ENCODE data around the gene SAXO2.
"Not testable (repeated sequence)": the region's sequence is repeated elsewhere in the genome, so short reads cannot be mapped to it uniquely, and the experiment has no call there.

SAXO2 gene

GRCh38 chr15:82239685-82240391 lies 22.8 kb upstream of the SAXO2 start:
- ChIA-PET POLR2A (no interaction called here), CTCF (interaction anchor here (1.0 kb wide), 1 partner anchor 25 kb away, joined by 3 read pairs; no protein-coding TSS in a partner anchor)
- no peak for DNase-seq
- Histone ChIP-seq H3K9me3 (ENCODE audit: control extremely low read depth in 1 of 5, control insufficient read depth in 4 of 5, insufficient read depth in 2 of 5, low read depth in 1 of 5, low read length in 4 of 5) (no peaks in the 10 kb centered on the region), H3K4me1 (ENCODE audit: control extremely low read depth in 1 of 4, control insufficient read depth in 4 of 4, insufficient read depth in 4 of 4, low read length in 3 of 4) (no peaks in the 10 kb centered on the region), H3K27me3 (replicated peaks in 2 of 5; ENCODE audit: control insufficient read depth in 4 of 5, insufficient read depth in 5 of 5, low read length in 4 of 5) (no peaks in the 10 kb centered on the region), H3K36me3 (ENCODE audit: control insufficient read depth in 4 of 4, insufficient read depth in 4 of 4, low read length in 3 of 4) (peaks cover 5 to 24% (median 17%) of the 10 kb centered on the region in 4 experiments), H3K27ac (ENCODE audit: insufficient read depth in 1 of 2, low read depth in 1 of 2, low read length in 2 of 2, poor library complexity in 1 of 2, severe bottlenecking in 2 of 2) (no peak overlapping the region), H3K4me3 (ENCODE audit: control insufficient read depth in 1 of 7, extremely low read depth in 1 of 7, insufficient read depth in 4 of 7, low read depth in 2 of 7, low read length in 6 of 7) (no peak overlapping the region)
- 93% methylated on average over 2 of the region's 5 CpGs for WGBS (ENCODE audit: insufficient coverage)

DNA sequence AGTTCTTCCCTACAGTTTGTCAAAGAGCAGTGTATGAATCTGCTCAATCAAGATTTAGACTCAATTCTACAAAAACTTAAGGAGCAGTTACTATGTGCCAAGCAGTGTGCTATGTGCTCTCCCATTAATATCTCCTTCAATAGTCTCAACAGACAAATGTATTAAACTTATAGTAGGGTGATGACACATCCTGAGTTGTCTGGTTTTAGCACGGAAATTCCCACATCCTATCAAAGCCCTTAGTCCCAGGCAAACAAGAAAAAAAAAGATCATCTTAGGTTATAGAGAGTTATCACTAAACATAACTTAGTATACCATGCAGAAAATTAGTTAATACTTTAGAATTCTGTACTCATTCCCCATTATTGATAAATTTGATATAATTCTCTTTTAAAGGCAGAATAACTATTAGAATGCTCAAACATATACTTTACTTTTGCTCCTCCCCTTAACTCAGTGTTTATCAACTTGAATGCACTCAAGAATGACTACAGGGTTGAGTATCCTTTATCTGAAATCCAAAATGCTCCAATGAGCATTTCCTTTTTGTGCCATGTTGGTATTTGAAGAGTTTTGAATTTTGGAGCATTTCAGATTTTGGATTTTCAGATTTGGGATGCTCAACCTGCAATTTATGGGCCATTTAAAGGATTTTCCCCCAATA lies 20.6 kb upstream of the SAXO2 start:
- no CpG with 5 or more reads among the region's 1 CpG for WGBS (ENCODE audit: insufficient coverage)
- H3K4me3 ChIP-seq (ENCODE audit: control insufficient read depth in 1 of 7, extremely low read depth in 1 of 7, insufficient read depth in 4 of 7, low read depth in 2 of 7, low read length in 6 of 7); H3K27ac ChIP-seq (ENCODE audit: insufficient read depth in 1 of 2, low read depth in 1 of 2, low read length in 2 of 2, poor library complexity in 1 of 2, severe bottlenecking in 2 of 2); CTCF ChIA-PET; DNase-seq; POLR2A ChIA-PET; H3K27me3 ChIP-seq (replicated peaks in 2 of 5; ENCODE audit: control insufficient read depth in 4 of 5, insufficient read depth in 5 of 5, low read length in 4 of 5); H3K4me1 ChIP-seq (ENCODE audit: control extremely low read depth in 1 of 4, control insufficient read depth in 4 of 4, insufficient read depth in 4 of 4, low read length in 3 of 4); H3K9me3 ChIP-seq (ENCODE audit: control extremely low read depth in 1 of 5, control insufficient read depth in 4 of 5, insufficient read depth in 2 of 5, low read depth in 1 of 5, low read length in 4 of 5): not testable (repeated sequence)
- H3K36me3 ChIP-seq (ENCODE audit: control insufficient read depth in 4 of 4, insufficient read depth in 4 of 4, low read length in 3 of 4): peaks cover 5 to 26% (median 16%) of the 10 kb centered on the region in 4 experiments

GRCh38 chr15:82243644-82244043 lies 19.0 kb upstream of the SAXO2 start:
- CTCF ChIA-PET: not testable (repeated sequence)

DNA sequence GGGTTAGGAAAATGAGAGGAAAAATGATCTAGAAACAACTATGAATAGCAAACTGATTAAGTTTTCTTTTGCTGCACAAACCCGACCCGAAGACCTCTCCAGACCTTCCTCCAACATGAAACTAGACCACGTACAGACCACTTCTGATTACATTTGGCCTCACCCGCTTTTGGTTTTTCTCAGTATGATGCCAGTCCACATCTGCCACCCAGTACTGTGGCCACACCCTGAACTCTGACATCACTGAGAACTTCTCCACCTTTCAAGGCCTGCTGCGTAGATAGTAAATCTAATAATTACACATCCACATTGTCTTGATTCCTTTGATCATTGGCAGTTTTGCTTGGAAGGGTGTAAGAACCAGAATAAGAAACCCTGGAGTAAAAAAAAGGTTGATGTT lies 16.7 kb upstream of the SAXO2 start:
- CTCF ChIA-PET; H3K9me3 ChIP-seq (ENCODE audit: control extremely low read depth in 1 of 5, control insufficient read depth in 4 of 5, insufficient read depth in 2 of 5, low read depth in 1 of 5, low read length in 4 of 5): not testable (repeated sequence)
- 98% methylated on average over 4 of the region's 5 CpGs for WGBS (ENCODE audit: insufficient coverage)

More at GRCh38 chr15:82243644-82244043, 19.0 kb upstream of the SAXO2 start:
- H3K27me3 ChIP-seq (replicated peaks in 2 of 5; ENCODE audit: control insufficient read depth in 4 of 5, insufficient read depth in 5 of 5, low read length in 4 of 5); H3K4me3 ChIP-seq (ENCODE audit: control insufficient read depth in 1 of 7, extremely low read depth in 1 of 7, insufficient read depth in 4 of 7, low read depth in 2 of 7, low read length in 6 of 7); H3K27ac ChIP-seq (ENCODE audit: insufficient read depth in 1 of 2, low read depth in 1 of 2, low read length in 2 of 2, poor library complexity in 1 of 2, severe bottlenecking in 2 of 2); H3K9me3 ChIP-seq (ENCODE audit: control extremely low read depth in 1 of 5, control insufficient read depth in 4 of 5, insufficient read depth in 2 of 5, low read depth in 1 of 5, low read length in 4 of 5); DNase-seq; POLR2A ChIA-PET; H3K4me1 ChIP-seq (ENCODE audit: control extremely low read depth in 1 of 4, control insufficient read depth in 4 of 4, insufficient read depth in 4 of 4, low read length in 3 of 4): not testable (repeated sequence)
- no CpG with 5 or more reads among the region's 5 CpGs for WGBS (ENCODE audit: insufficient coverage)
- H3K36me3 ChIP-seq (ENCODE audit: control insufficient read depth in 4 of 4, insufficient read depth in 4 of 4, low read length in 3 of 4): peaks cover 5 to 29% (median 13%) of the 10 kb centered on the region in 4 experiments

GRCh38 chr15:82248261-82248660 lies 14.4 kb upstream of the SAXO2 start:
- WGBS (ENCODE audit: insufficient coverage): no CpG with 5 or more reads among the region's 3 CpGs
- H3K9me3 ChIP-seq (ENCODE audit: control extremely low read depth in 1 of 5, control insufficient read depth in 4 of 5, insufficient read depth in 2 of 5, low read depth in 1 of 5, low read length in 4 of 5); H3K27me3 ChIP-seq (replicated peaks in 2 of 5; ENCODE audit: control insufficient read depth in 4 of 5, insufficient read depth in 5 of 5, low read length in 4 of 5); DNase-seq; H3K27ac ChIP-seq (ENCODE audit: insufficient read depth in 1 of 2, low read depth in 1 of 2, low read length in 2 of 2, poor library complexity in 1 of 2, severe bottlenecking in 2 of 2); POLR2A ChIA-PET; H3K4me3 ChIP-seq (ENCODE audit: control insufficient read depth in 1 of 7, extremely low read depth in 1 of 7, insufficient read depth in 4 of 7, low read depth in 2 of 7, low read length in 6 of 7); H3K4me1 ChIP-seq (ENCODE audit: control extremely low read depth in 1 of 4, control insufficient read depth in 4 of 4, insufficient read depth in 4 of 4, low read length in 3 of 4): not testable (repeated sequence)
- peaks cover 0 to 17% (median 6%) of the 10 kb centered on the region in 4 experiments for H3K36me3 ChIP-seq (ENCODE audit: control insufficient read depth in 4 of 4, insufficient read depth in 4 of 4, low read length in 3 of 4)
- CTCF ChIA-PET: interaction anchor here (0.9 kb wide), 1 partner anchor 11 kb away, joined by 4 read pairs; no protein-coding TSS in a partner anchor

More for the DNA sequence above, 16.7 kb upstream of the SAXO2 start:
- POLR2A ChIA-PET: interaction anchor here (1.0 kb wide), 1 partner anchor 12 kb away, joined by 4 read pairs; no protein-coding TSS in a partner anchor
- H3K4me3 ChIP-seq (ENCODE audit: control insufficient read depth in 1 of 7, extremely low read depth in 1 of 7, insufficient read depth in 4 of 7, low read depth in 2 of 7, low read length in 6 of 7); H3K27ac ChIP-seq (ENCODE audit: insufficient read depth in 1 of 2, low read depth in 1 of 2, low read length in 2 of 2, poor library complexity in 1 of 2, severe bottlenecking in 2 of 2); H3K27me3 ChIP-seq (replicated peaks in 2 of 5; ENCODE audit: control insufficient read depth in 4 of 5, insufficient read depth in 5 of 5, low read length in 4 of 5); H3K4me1 ChIP-seq (ENCODE audit: control extremely low read depth in 1 of 4, control insufficient read depth in 4 of 4, insufficient read depth in 4 of 4, low read length in 3 of 4); DNase-seq; H3K36me3 ChIP-seq (ENCODE audit: control insufficient read depth in 4 of 4, insufficient read depth in 4 of 4, low read length in 3 of 4): not testable (repeated sequence)

- H3K27ac ChIP-seq (ENCODE audit: insufficient read depth in 1 of 2, low read depth in 1 of 2, low read length in 2 of 2, poor library complexity in 1 of 2, severe bottlenecking in 2 of 2): peak overlapping the region in 1 of 2 experiments; percentile 75
- WGBS (ENCODE audit: insufficient coverage): 4% methylated on average over 9 of the region's 19 CpGs
- POLR2A ChIA-PET; H3K9me3 ChIP-seq (ENCODE audit: control extremely low read depth in 1 of 5, control insufficient read depth in 4 of 5, insufficient read depth in 2 of 5, low read depth in 1 of 5, low read length in 4 of 5); H3K27me3 ChIP-seq (replicated peaks in 2 of 5; ENCODE audit: control insufficient read depth in 4 of 5, insufficient read depth in 5 of 5, low read length in 4 of 5): not testable (repeated sequence)
- H3K36me3 ChIP-seq (ENCODE audit: control insufficient read depth in 4 of 4, insufficient read depth in 4 of 4, low read length in 3 of 4): peaks cover 0 to 17% (median 8%) of the 10 kb centered on the region in 4 experiments
- peak; percentile 12 to 58 (median 45) for DNase-seq
- H3K4me3 ChIP-seq (ENCODE audit: control insufficient read depth in 1 of 7, extremely low read depth in 1 of 7, insufficient read depth in 4 of 7, low read depth in 2 of 7, low read length in 6 of 7): peak overlapping the region; percentile 80 to 98 (median 84)
- CTCF ChIA-PET: interaction anchor here (1.5 kb wide), 1 partner anchor 20 kb away, joined by 4 read pairs; no protein-coding TSS in a partner anchor
- peaks cover 9 to 20% (median 11%) of the 10 kb centered on the region in 4 experiments for H3K4me1 ChIP-seq (ENCODE audit: control extremely low read depth in 1 of 4, control insufficient read depth in 4 of 4, insufficient read depth in 4 of 4, low read length in 3 of 4)
These were observed 824 bp upstream of the SAXO2 start for GRCh38 chr15:82261566-82262421.

Measured in common myeloid progenitor, CD34-positive (primary cell).